ENCODE results near the gene SCG3.
"Not testable (repeated sequence)": the region's sequence is repeated elsewhere in the genome, so short reads cannot be mapped to it uniquely, and the experiment has no call there.

- TF ChIP-seq, protein P1, sequence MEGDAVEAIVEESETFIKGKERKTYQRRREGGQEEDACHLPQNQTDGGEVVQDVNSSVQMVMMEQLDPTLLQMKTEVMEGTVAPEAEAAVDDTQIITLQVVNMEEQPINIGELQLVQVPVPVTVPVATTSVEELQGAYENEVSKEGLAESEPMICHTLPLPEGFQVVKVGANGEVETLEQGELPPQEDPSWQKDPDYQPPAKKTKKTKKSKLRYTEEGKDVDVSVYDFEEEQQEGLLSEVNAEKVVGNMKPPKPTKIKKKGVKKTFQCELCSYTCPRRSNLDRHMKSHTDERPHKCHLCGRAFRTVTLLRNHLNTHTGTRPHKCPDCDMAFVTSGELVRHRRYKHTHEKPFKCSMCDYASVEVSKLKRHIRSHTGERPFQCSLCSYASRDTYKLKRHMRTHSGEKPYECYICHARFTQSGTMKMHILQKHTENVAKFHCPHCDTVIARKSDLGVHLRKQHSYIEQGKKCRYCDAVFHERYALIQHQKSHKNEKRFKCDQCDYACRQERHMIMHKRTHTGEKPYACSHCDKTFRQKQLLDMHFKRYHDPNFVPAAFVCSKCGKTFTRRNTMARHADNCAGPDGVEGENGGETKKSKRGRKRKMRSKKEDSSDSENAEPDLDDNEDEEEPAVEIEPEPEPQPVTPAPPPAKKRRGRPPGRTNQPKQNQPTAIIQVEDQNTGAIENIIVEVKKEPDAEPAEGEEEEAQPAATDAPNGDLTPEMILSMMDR (IDR thresholded peaks at IDR 0.05; ENCODE audit: insufficient read depth, low read length, poor library complexity, severe bottlenecking) = not testable (repeated sequence)
- not testable (repeated sequence) for TF ChIP-seq EZH2phosphoT487 (conservative IDR thresholded peaks at IDR 0.05; ENCODE audit: low read length)
Observed at GRCh38 chr15:51648101-51648500, 33.2 kb upstream of the SCG3 start.

All from SU-DHL-6 (cell line).